Spleen (tissue), 11 donors: ENCODE results near the gene GPR152. TPM values are rescaled to one million over a fixed set of nuclear protein-coding genes. Genes with fewer than 3 reads are reported as not detected.
A peak's percentile ranks its signal among the peaks of the same experiment; 100 is the strongest.

Experiments
- DNase-seq: peaks from one replicate; pipeline ENCODE4 v3.0.0-alpha.2; 2020
- H3K27ac ChIP-seq, 8 donors: fragments of 200-600 bp; sonication (generic) in 7 of 8; 1 replicate in 4 of 8; 2 replicates in 4 of 8; pipeline versions ENCODE4 v1.5.0 to v1.8.0; 2016 to 2021; ENCODE audit warnings: inconsistent platforms in 4 of 8, mild to moderate bottlenecking in 4 of 8, moderate library complexity in 1 of 8
- H3K27me3 ChIP-seq, 7 donors: fragments of 200-600 bp; sonication (generic) in 6 of 7; replicated peaks in 1 of 7; 1 replicate in 4 of 7; 2 replicates in 3 of 7; pipeline versions ENCODE4 v1.5.0 to v1.8.0; 2016 to 2021; ENCODE audit warnings: inconsistent platforms in 3 of 7, mild to moderate bottlenecking in 1 of 7
- H3K36me3 ChIP-seq, 6 donors: fragments of 200-600 bp; sonication (generic) in 5 of 6; 1 replicate in 4 of 6; 2 replicates in 2 of 6; pipeline versions ENCODE4 v1.5.0 to v1.8.0; 2016 to 2021; ENCODE audit warnings: inconsistent platforms in 2 of 6
- H3K4me1 ChIP-seq, 6 donors: fragments of 200-600 bp; sonication (generic) in 5 of 6; 1 replicate in 3 of 6; 2 replicates in 3 of 6; pipeline versions ENCODE4 v1.5.0 to v1.8.0; 2016 to 2021; ENCODE audit warnings: inconsistent platforms in 3 of 6
- H3K4me3 ChIP-seq, 8 donors: fragments of 200-600 bp; sonication (generic) in 7 of 8; 1 replicate in 4 of 8; 2 replicates in 4 of 8; pipeline versions ENCODE4 v1.5.0 to v1.8.0; 2016 to 2021; ENCODE audit warnings: inconsistent platforms in 4 of 8, mild to moderate bottlenecking in 4 of 8, moderate library complexity in 2 of 8
- H3K9me3 ChIP-seq, 8 donors: fragments of 200-600 bp; sonication (generic) in 7 of 8; 1 replicate in 4 of 8; 2 replicates in 4 of 8; pipeline versions ENCODE4 v1.5.0 to v1.8.0; 2016 to 2021; ENCODE audit warnings: inconsistent platforms in 4 of 8
- CTCF ChIP-seq, 11 experiments: fragments of 200-600 bp in 7 of 11; fragments of 450-650 bp in 4 of 11; sonication (generic) in 4 of 11; IDR thresholded peaks in 8 of 11; conservative IDR thresholded peaks in 3 of 11; 1 replicate in 7 of 11; 2 replicates in 4 of 11; pipeline versions ENCODE4 v1.4.0 to v1.8.0; 2016 to 2021; ENCODE audit warnings: antibody characterized with exemption in 11 of 11, inconsistent platforms in 4 of 11, mild to moderate bottlenecking in 1 of 11
- POLR2A ChIP-seq, 3 donors: fragments of 450-650 bp; IDR thresholded peaks; one replicate each; pipeline ENCODE4 v1.5.1; 2017; ENCODE audit warnings: antibody characterized with exemption in 3 of 3, mild to moderate bottlenecking in 1 of 3
- POLR2AphosphoS5 ChIP-seq, 3 donors: sonication (generic); formaldehyde crosslinking; IDR thresholded peaks; one replicate each; pipeline ENCODE4 v1.5.1; 2017; ENCODE audit warnings: antibody characterized with exemption in 3 of 3
- WGBS, 5 donors: extraction: QIAGEN DNeasy Blood & Tissue Kit in 3 of 5; methylation state at CpG; one replicate each; pipeline versions ENCODE4 v1.1.5 to v1.1.7; 2013 to 2018; 5-methylcytosine and 5-hydroxymethylcytosine counted together
- intact Hi-C: fragments of 100-400 bp; cut with DNase I; formaldehyde crosslinking; loops from one replicate; pipeline ENCODE4 v1.15.0; 2023; ENCODE audit warnings: low total_unique reads
- polyA plus RNA-seq, 3 donors: library from polyadenylated mRNA; stranded (reverse); fragments of 200-250 nt; gene quantifications; one replicate each; pipeline ENCODE4 v1.2.1, GENCODE V29; 2013
- total RNA-seq, 7 donors: library from RNA; depleted of rRNA in 3 of 7; stranded (reverse); fragments of >200 nt in 3 of 7; fragmentation: NEBNext Ultra II Directional in 4 of 7; extraction: Animal tissue kit (Norgen Biotek cat#: 25700) in 4 of 7; gene quantifications; one replicate each; pipeline versions ENCODE4 v1.1.0 to v1.2.1, GENCODE V29; 2016 to 2021
- donor health status: healthy with polysubstance abuse.
- donor health status: DM: no; HTN: no; CAD: no; lungs with moderate emphysema.
- donor health status: DM: no; HTN: no; CAD: no.
- donor health status: Bipolar disorder and iron deficiency.
- donor health status: healthy.
- donor health status: DM: no; HTN: no; CAD: no.
- donor health status: DM: yes; HTN: yes; CAD: no.

The GPR152 gene
- total and polyA plus RNA-seq, 10 donors = 0.10 TPM; not detected in 9

- H3K27ac ChIP-seq = peak overlapping the region; percentile 87 to 97 (median 92)
- peaks cover 53 to 99% (median 97%) of the 10 kb centered on the region in 6 donors for H3K4me1 ChIP-seq
- intact Hi-C loops = no loop called here
- H3K4me3 ChIP-seq = peak overlapping the region; percentile 60 to 77 (median 64)
- H3K9me3 ChIP-seq = no peaks in the 10 kb centered on the region
- no peak for TF ChIP-seq CTCF (IDR thresholded peaks at IDR 0.05 in 8 of 11, conservative IDR thresholded peaks at IDR 0.05 in 3 of 11)
- peak in 1 of 3 donors; percentile 57 for TF ChIP-seq POLR2AphosphoS5 (IDR thresholded peaks at IDR 0.05)
- H3K36me3 ChIP-seq = peaks cover 0 to 47% (median 2%) of the 10 kb centered on the region in 6 donors
- H3K27me3 ChIP-seq = no peaks in the 10 kb centered on the region
- peak; percentile 87 for DNase-seq
- WGBS, 5 donors = 50 to 66% (median 63%) methylated on average over 31 to 45 of the region's 45 CpGs
These were observed 9.8 kb downstream of the GPR152 start for GRCh38 chr11:67442504-67443404.

- H3K27ac ChIP-seq = peak overlapping the region in 4 of 8 donors; percentile 87 to 97 (median 96)
- peaks cover 0 to 56% (median 3%) of the 10 kb centered on the region in 6 donors for H3K36me3 ChIP-seq
These were observed 10.7 kb downstream of the GPR152 start for GRCh38 chr11:67441731-67442351.

GRCh38 chr11:67441098-67441563 is 11.4 kb downstream of the GPR152 start:
- Histone ChIP-seq H3K4me3 (no peak overlapping the region), H3K27ac (peak overlapping the region; percentile 44 to 97 (median 90)), H3K9me3 (no peaks in the 10 kb centered on the region), H3K27me3 (no peaks in the 10 kb centered on the region), H3K4me1 (peaks cover 47 to 99% (median 96%) of the 10 kb centered on the region in 6 donors), H3K36me3 (peaks cover 0 to 63% (median 4%) of the 10 kb centered on the region in 6 donors)
- 77 to 94% (median 82%) methylated on average over 3 to 21 of the region's 21 CpGs for WGBS, 5 donors
- intact Hi-C loops = no loop called here
- no peak for DNase-seq
- TF ChIP-seq POLR2AphosphoS5 (IDR thresholded peaks at IDR 0.05) (peak; percentile 18 to 66 (median 40)), POLR2A (IDR thresholded peaks at IDR 0.05) (no peak)

More at GRCh38 chr11:67441731-67442351, 10.7 kb downstream of the GPR152 start:
- H3K4me3 ChIP-seq = peak overlapping the region in 3 of 8 donors; percentile 64 to 77 (median 64)
- intact Hi-C loops = no loop called here
- no peaks in the 10 kb centered on the region for H3K27me3 ChIP-seq
- DNase-seq = peak; percentile 85
- peaks cover 48 to 99% (median 96%) of the 10 kb centered on the region in 6 donors for H3K4me1 ChIP-seq
- 79 to 87% (median 82%) methylated on average over 15 to 28 of the region's 28 CpGs for WGBS, 5 donors
- no peak for TF ChIP-seq POLR2A (IDR thresholded peaks at IDR 0.05)
- peak in 2 of 3 donors; percentile 19 to 31 for TF ChIP-seq POLR2AphosphoS5 (IDR thresholded peaks at IDR 0.05)
- H3K9me3 ChIP-seq = no peaks in the 10 kb centered on the region

GRCh38 chr11:67440229-67441097 is 12.1 kb downstream of the GPR152 start:
- Histone ChIP-seq H3K4me3 (peak overlapping the region in 3 of 8 donors; percentile 2 to 95 (median 8)), H3K27me3 (no peaks in the 10 kb centered on the region), H3K36me3 (peaks cover 6 to 69% (median 11%) of the 10 kb centered on the region in 6 donors), H3K27ac (peak overlapping the region; percentile 44 to 97 (median 90)), H3K4me1 (peaks cover 49 to 99% (median 96%) of the 10 kb centered on the region in 6 donors), H3K9me3 (no peaks in the 10 kb centered on the region)
- DNase-seq = no peak
- TF ChIP-seq POLR2AphosphoS5 (IDR thresholded peaks at IDR 0.05) = peak in 2 of 3 donors; percentile 7 to 51
- TF ChIP-seq CTCF (IDR thresholded peaks at IDR 0.05 in 8 of 11, conservative IDR thresholded peaks at IDR 0.05 in 3 of 11) = no peak
- intact Hi-C loops = no loop called here
- WGBS, 5 donors = 50 to 64% (median 53%) methylated on average over 11 to 17 of the region's 17 CpGs
